Stomach (tissue), 4 donors: ENCODE measurements around the gene NUBPL.

ENCODE experiments used
- CTCF ChIP-seq, 7 experiments: fragments of 450-650 bp in 4 of 7; fragments of 200-600 bp in 3 of 7; sonication (generic) in 3 of 7; IDR thresholded peaks; one replicate each; pipeline ENCODE4 v1.5.1; 2016 to 2019; ENCODE audit warnings: antibody characterized with exemption in 7 of 7, control low read depth in 2 of 7, mild to moderate bottlenecking in 1 of 7
- EP300 ChIP-seq: sonication (generic); formaldehyde crosslinking; IDR thresholded peaks from one replicate; pipeline ENCODE4 v1.6.1; 2017; ENCODE audit warnings: antibody characterized with exemption
- POLR2A ChIP-seq, 4 donors: fragments of 450-650 bp; IDR thresholded peaks; one replicate each; pipeline ENCODE4 v1.6.1; 2016; ENCODE audit warnings: antibody characterized with exemption in 4 of 4, control low read depth in 2 of 4, mild to moderate bottlenecking in 1 of 4, moderate library complexity in 1 of 4
- POLR2AphosphoS5 ChIP-seq, 3 donors: sonication (generic); formaldehyde crosslinking; IDR thresholded peaks; one replicate each; pipeline ENCODE4 v1.6.1; 2016; ENCODE audit warnings: antibody characterized with exemption in 3 of 3

DNA sequence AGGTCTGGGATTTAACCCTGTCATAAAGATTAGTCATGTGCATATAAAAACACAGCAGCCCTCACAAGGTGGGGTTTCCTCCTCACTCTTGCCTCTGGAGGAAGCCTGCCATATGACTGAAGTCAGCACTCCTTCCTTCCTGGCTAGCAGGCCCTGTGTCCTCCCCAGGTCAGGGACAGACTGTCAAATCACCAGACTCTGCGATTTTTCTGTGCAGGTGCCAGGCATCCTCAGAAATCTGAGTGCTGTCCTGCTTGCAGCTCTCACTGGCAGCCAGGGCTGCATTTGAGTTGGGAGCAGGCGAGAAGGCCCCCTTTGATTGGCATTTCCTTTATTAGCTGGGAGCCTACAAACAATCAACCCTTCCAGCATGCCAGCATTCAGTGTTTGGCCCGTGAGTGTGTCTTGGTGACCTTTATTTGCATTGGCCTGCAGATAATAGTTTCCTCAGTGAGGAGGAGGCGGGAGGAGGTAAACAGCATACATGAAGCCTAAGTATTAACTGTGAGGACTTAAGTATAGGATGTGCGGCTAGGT lies 332.1 kb downstream of the NUBPL start:
- no peak for TF ChIP-seq CTCF (IDR thresholded peaks at IDR 0.05)
- no peak for TF ChIP-seq POLR2A (IDR thresholded peaks at IDR 0.05)
- TF ChIP-seq POLR2AphosphoS5 (IDR thresholded peaks at IDR 0.05) = no peak
- TF ChIP-seq EP300 = no peak
